Measurements from ENCODE around the gene LDLRAD3.
A peak's percentile ranks its signal among the peaks of the same experiment; 100 is the strongest.

Gene LDLRAD3

GRCh38 chr11:36081274-36081945, 137.5 kb downstream of the LDLRAD3 start:
- DNase-seq (ENCODE audit: low read depth) = no peak
- no peak overlapping the region for H3K4me3 ChIP-seq (ENCODE audit: low read depth, low read length)
- TF ChIP-seq, protein P1, sequence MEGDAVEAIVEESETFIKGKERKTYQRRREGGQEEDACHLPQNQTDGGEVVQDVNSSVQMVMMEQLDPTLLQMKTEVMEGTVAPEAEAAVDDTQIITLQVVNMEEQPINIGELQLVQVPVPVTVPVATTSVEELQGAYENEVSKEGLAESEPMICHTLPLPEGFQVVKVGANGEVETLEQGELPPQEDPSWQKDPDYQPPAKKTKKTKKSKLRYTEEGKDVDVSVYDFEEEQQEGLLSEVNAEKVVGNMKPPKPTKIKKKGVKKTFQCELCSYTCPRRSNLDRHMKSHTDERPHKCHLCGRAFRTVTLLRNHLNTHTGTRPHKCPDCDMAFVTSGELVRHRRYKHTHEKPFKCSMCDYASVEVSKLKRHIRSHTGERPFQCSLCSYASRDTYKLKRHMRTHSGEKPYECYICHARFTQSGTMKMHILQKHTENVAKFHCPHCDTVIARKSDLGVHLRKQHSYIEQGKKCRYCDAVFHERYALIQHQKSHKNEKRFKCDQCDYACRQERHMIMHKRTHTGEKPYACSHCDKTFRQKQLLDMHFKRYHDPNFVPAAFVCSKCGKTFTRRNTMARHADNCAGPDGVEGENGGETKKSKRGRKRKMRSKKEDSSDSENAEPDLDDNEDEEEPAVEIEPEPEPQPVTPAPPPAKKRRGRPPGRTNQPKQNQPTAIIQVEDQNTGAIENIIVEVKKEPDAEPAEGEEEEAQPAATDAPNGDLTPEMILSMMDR (conservative IDR thresholded peaks at IDR 0.05; ENCODE audit: low read depth, low read length) = no peak

GRCh38 chr11:36086366-36086765, 142.5 kb downstream of the LDLRAD3 start:
- no peak for DNase-seq (ENCODE audit: low read depth)
- TF ChIP-seq, protein P1 (conservative IDR thresholded peaks at IDR 0.05; ENCODE audit: low read depth, low read length) = no peak

DNA sequence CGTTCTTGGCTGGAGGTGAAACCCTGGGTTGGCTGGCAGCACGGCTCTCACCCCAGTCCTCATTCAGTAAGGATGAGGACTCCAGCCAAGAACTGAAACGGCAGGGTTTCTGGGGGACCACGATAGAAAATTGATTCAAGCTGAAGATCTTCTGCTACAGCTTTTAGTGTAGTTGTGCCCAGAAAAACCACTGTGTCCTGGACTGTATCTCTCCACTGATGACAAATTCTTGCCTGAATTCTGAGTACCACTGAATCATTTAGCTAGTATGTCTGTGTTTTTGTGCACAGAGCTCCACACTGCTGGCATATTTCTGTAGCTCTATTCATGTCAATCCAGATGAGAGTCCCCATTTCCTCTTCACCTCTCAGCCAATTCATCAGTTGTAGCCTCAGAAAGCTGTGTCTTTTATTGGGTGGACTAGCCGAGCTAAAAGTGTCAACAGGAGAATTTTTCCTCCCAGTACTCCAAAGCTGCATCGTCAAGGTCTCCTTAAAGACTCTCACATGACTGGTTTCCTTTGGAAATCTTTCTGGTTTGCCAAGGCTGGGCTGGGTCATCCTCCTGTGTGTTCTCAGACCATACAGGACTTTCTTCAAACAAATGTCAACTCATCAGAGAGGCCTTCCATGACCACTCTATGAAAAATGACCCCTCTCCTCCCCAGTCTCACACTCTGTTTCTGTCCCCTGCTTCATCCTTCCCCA, 144.6 kb downstream of the LDLRAD3 start:
- TF ChIP-seq, protein P1 (conservative IDR thresholded peaks at IDR 0.05; ENCODE audit: low read depth, low read length) = no peak
- H3K4me3 ChIP-seq (ENCODE audit: low read depth, low read length) = no peak overlapping the region
- no peak for DNase-seq (ENCODE audit: low read depth)

More at GRCh38 chr11:36086366-36086765, 142.5 kb downstream of the LDLRAD3 start:
- no peak overlapping the region for H3K4me3 ChIP-seq (ENCODE audit: low read depth, low read length)

DNA sequence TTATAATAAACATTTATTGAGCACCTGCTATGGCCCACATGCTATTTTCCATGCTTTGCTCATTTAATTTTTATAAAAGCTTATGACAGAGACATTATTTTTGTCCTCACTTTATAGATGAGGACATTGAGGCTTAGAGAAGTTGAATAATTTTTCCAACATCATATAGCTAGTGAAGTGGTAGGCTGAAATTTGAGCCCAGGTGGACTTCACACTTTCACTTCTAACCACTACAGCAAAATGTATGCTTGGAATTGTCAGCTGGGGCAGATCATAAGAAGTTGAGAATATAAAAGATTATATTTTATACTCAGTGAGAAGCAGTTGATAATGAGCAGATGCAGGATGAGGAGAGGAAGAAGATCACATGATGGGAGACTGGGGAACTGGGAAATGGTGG, 146.1 kb downstream of the LDLRAD3 start:
- no peak overlapping the region for H3K4me3 ChIP-seq (ENCODE audit: low read depth, low read length)
- DNase-seq (ENCODE audit: low read depth) = no peak
- TF ChIP-seq, protein P1 (conservative IDR thresholded peaks at IDR 0.05; ENCODE audit: low read depth, low read length) = no peak

DNA sequence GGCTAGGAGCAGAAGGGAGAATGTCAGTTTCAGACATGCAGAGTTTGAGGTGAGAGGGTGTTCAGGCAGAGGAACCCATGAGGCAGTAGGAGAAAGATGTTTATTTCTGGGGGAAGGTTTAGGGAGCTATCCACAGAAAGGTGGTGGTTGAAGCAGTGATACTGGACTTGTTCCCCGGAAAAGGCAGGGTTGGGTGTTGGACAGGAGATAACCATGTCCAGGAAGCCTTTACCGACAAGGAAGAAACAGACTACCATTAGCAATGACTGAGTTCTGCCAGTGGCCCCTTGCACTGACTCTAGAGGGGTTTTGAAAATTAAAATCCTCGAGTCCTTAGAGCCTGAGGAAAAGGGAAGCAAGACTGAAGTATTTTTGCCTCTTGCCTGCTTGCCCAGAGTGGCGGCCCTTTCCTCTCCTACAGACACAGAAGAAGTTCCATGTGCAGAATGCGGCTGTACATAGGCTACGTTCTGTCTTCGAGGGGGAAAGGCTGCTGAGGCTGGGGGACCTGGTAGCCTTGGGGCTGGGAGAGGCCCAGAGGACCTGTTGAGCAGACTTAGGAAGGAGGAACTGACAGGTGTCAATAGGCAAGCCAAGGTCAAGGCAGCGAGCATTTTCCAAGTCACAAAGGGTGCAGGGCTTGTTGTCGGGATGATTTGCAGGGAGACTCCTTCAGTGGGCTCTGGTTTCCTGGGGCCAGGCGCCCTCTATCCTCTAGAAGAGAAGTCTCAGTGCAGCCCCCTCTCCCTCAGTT, 146.7 kb downstream of the LDLRAD3 start:
- DNase-seq (ENCODE audit: low read depth) = no peak
- H3K4me3 ChIP-seq (ENCODE audit: low read depth, low read length) = no peak overlapping the region

DNA sequence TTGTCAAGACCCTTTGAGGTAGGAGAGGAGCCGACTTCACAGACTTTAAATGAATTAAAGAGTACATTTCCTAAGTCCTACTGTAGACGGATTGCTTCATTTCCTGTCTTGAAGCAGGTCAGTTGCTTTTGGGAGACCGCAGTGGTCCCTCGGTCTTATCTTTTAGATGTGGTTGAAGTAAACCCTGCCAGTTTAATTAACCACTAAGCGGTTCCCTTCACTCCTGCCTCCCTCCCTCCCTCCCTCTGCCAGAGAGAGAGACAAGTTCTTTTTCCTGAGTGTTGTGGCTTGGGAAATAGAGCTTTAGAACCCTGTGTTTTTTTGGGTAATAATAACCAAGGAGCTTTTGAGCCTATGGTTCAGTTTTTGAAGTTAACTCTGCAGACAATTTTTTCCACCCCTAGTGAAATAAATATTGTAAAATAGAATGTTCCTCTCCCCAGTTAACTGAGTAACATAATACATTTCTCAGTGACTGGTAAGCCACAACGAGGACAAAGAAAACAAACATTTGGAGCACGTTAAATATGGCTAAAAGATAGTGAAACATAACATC, 147.5 kb downstream of the LDLRAD3 start:
- TF ChIP-seq, protein P1 (conservative IDR thresholded peaks at IDR 0.05; ENCODE audit: low read depth, low read length) = no peak
- H3K4me3 ChIP-seq (ENCODE audit: low read depth, low read length) = no peak overlapping the region
- DNase-seq (ENCODE audit: low read depth) = peak; percentile 92

More for the DNA sequence above, 146.7 kb downstream of the LDLRAD3 start:
- TF ChIP-seq, protein P1 (conservative IDR thresholded peaks at IDR 0.05; ENCODE audit: low read depth, low read length) = peak; percentile 13

Measured in choroid plexus epithelial cell (primary cell).